ENCODE data around the gene ADAM19. TPM values are rescaled to one million over a fixed set of nuclear protein-coding genes. Genes with fewer than 3 reads are reported as not detected.

ADAM19 gene
- total RNA-seq, 1 donor = 11.2 TPM

DNA sequence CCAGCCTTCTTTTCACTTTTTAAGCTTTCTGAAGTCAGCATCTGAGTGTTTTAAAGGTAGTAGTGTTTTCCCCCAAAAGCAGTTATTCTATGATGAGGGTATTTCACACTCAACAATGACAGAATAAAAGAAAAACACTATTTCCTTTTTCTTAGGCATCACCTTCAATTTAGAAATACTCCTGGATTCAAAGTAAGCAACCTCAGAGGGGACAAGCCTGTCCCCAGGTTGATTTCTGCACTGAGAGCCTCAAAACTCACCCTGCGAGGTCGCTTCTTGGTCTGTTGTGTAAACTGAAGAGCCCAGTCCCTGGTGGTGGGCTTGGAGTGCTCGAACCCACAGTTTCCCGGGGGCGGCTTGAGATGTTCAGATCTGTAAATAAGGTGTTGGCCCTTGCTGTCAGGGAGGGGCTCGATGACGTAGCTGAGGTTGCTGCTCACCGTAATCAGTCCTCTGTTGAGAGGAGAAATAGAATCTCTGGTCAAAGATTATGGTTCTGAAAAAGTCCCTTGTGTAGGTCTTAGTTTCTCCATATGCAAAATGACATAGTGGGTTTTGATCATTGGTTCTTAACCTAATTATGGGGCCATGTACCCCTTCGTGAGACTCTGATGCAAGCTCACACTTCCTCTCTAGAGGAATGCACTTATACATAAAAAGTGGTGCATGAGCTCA is 55.9 kb downstream of the ADAM19 start:
- TF ChIP-seq CTCF (IDR thresholded peaks at IDR 0.05; ENCODE audit: insufficient read depth, low read length) = no peak
- H3K4me3 ChIP-seq (ENCODE audit: low read depth, low read length) = no peak overlapping the region
- DNase-seq (ENCODE audit: low read depth) = no peak

- H3K4me3 ChIP-seq (ENCODE audit: low read depth, low read length) = no peak overlapping the region
- no peak for DNase-seq (ENCODE audit: low read depth)
- no peak for TF ChIP-seq CTCF (IDR thresholded peaks at IDR 0.05; ENCODE audit: insufficient read depth, low read length)
Measured at GRCh38 chr5:157518963-157519362, 56.6 kb downstream of the ADAM19 start.

- TF ChIP-seq CTCF (IDR thresholded peaks at IDR 0.05; ENCODE audit: insufficient read depth, low read length) = no peak
- no peak overlapping the region for H3K4me3 ChIP-seq (ENCODE audit: low read depth, low read length)
- DNase-seq (ENCODE audit: low read depth) = peak; percentile 92
Measured at GRCh38 chr5:157516626-157517325, 58.8 kb downstream of the ADAM19 start.

- no peak for TF ChIP-seq CTCF (IDR thresholded peaks at IDR 0.05; ENCODE audit: insufficient read depth, low read length)
- H3K4me3 ChIP-seq (ENCODE audit: low read depth, low read length) = no peak overlapping the region
- DNase-seq (ENCODE audit: low read depth) = peak; percentile 72
Measured at GRCh38 chr5:157516006-157516405, 59.6 kb downstream of the ADAM19 start.

GRCh38 chr5:157514974-157515373 is 60.6 kb downstream of the ADAM19 start:
- no peak for TF ChIP-seq CTCF (IDR thresholded peaks at IDR 0.05; ENCODE audit: insufficient read depth, low read length)
- no peak overlapping the region for H3K4me3 ChIP-seq (ENCODE audit: low read depth, low read length)
- no peak for DNase-seq (ENCODE audit: low read depth)

- no peak for TF ChIP-seq CTCF (IDR thresholded peaks at IDR 0.05; ENCODE audit: insufficient read depth, low read length)
- no peak for DNase-seq (ENCODE audit: low read depth)
- H3K4me3 ChIP-seq (ENCODE audit: low read depth, low read length) = no peak overlapping the region
Measured at GRCh38 chr5:157513182-157513581, 62.4 kb downstream of the ADAM19 start.
